Fibroblast of skin of right quadriceps (primary cell): ENCODE measurements around the gene PKMYT1.
"Not testable (repeated sequence)": the region's sequence is repeated elsewhere in the genome, so short reads cannot be mapped to it uniquely, and the experiment has no call there.

Experiments used
- DNase-seq: peaks from one replicate; pipeline ENCODE4 v3.0.0-alpha.2; 2013

The PKMYT1 gene

DNA sequence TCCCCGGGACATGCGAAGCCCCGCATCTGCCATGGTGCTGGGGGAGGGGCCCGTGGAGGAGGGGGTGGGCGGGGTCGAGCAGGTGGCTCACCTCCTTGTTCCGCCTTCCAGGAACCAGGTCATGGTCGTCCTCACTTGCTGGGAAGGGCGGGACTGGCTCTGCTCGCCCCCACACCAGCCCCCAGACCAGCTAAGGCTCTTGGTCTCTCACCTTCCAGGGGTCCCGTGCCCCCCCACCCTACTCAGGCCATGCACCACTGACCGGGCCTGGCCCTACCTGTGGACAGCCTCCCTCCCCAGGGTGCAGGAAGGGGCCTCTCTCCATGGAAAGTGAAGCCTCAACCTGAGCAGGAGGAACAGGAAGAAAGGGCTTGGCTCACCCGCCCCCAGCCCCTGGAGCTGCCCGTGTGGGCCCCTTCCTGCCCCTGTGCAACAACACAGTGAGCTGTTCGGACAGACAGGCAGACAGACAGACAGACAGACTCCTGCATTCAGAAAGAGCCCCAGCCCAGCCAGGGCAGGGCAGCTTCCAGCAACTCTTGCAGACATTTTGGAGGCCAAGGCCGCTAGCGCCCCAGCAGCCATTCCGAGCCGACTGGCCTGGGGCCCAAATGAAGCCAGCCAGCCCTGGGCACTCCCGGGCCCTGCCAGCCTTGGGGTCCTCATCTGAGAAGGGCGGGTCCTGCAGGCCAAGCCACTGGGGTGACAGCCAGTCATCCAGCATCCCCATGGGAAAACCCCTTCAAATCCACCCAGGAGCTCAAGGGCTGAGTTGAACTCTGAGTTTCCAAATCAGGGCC lies 24.3 kb downstream of the PKMYT1 start:
- DNase-seq: no peak

GRCh38 chr16:2955438-2955778 lies 24.8 kb downstream of the PKMYT1 start:
- DNase-seq: no peak

DNA sequence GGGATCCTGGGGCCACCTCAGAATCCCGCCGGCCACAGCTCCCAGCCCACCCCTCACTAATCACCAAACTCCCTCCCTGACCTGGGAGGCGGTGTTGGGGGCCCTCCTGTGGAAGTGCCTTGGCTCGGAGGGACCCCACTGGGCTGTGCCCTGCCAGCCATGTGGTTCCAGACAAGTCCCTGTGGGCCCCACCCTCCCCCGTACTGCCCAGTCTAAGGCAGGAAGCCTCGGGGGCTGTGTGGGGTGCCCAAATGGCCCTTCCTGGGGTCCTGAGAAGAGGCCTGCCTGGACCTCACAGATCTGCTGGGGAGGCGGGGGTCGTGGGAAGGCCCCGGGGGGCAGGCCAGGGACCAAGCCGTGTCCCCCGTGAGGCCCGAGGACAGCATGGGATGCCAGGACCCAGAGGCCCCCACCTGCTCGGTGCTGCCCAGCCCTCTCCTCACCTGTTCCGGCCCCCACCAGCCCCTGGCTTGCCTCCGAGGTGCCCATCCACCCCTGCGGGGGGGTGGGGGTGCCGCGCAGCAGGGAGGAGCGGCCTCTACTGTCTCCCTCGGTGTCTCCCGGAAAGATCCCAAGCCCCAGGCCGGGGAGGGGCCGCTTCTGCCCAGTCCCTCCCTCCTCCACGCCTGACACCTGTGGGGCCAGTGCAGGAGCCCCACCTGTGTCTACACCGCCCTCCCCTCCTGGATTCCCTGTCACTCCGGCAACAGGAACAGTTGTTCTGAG lies 25.4 kb downstream of the PKMYT1 start:
- DNase-seq: no peak

- DNase-seq: no peak
These were observed 26.3 kb downstream of the PKMYT1 start for GRCh38 chr16:2953706-2954627.

DNA sequence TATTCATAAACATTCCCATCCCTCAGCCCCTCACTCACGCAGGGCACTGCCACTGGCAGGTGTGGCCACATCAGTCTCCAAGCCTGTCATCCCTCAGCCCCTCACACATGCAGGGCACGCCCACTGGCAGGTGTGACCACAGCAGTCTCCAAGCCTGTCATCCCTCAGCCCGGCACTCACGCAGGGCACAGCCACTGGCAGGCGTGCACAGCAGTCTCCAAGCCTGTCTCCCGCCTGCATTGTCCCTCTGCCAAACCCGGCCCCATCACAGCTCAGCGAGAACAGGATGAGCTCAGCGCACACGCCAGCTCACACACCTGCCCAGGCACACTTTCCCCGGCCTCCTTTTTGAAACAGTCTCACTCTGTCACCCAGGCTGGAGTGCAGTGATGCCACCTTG lies 27.6 kb downstream of the PKMYT1 start:
- no peak for DNase-seq

- no peak for DNase-seq
These were observed 29.5 kb downstream of the PKMYT1 start for GRCh38 chr16:2950773-2951172.

GRCh38 chr16:2950353-2950724 lies 29.9 kb downstream of the PKMYT1 start:
- no peak for DNase-seq

DNA sequence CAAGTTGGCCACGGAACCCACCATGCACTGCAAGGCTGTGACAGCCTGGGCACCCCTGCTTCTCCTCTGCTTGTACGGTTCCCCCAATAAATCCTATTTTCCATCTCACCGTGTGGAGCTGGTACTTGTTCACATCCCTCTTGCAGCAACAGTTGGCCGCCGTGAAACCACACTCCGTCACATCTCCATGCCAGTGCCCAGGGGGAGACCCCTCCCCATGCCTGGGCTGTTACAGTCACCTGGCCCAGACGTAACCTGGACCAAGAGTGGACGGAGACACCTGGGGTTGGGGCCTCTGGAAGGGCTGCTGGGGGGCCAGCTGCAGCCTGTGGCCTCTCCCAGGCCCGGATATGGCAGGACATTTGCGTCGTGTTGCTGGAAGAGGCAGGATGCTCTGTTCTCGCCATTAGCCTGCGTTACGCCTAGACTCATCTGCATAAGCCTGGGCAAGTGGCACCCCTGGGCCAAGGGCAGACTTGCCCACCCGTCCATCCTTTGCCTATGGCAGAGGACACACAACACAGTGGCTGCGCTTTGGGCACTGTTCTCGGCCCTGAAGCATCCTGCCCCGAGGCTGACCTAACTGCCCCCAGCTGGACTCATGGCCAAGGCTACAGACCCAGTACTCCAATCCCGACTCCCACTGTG lies 30.4 kb downstream of the PKMYT1 start:
- no peak for DNase-seq

GRCh38 chr16:2948807-2949704 lies 31.2 kb downstream of the PKMYT1 start:
- no peak for DNase-seq

GRCh38 chr16:2946649-2947048 lies 33.6 kb downstream of the PKMYT1 start:
- no peak for DNase-seq

GRCh38 chr16:2943716-2944115 lies 36.5 kb downstream of the PKMYT1 start:
- DNase-seq: not testable (repeated sequence)

DNA sequence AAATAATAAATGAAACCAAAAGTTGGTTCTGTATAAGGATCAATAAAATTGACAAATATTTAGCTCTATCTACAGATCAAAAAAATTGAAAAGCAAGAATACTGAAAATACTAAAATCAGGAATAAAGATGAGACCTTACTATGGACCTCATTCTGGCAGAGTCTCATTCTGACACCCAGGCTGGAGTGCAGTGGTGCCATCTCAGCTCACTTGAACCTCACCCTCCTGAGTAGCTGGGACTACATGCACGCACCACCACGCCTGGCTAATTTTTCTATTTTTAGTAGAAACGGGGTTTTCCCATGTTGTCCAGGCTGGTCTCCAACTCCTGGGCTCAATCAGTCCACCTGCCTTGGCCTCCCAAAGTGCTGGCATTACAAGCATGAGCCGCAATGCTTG lies 38.2 kb downstream of the PKMYT1 start:
- no peak for DNase-seq

DNA sequence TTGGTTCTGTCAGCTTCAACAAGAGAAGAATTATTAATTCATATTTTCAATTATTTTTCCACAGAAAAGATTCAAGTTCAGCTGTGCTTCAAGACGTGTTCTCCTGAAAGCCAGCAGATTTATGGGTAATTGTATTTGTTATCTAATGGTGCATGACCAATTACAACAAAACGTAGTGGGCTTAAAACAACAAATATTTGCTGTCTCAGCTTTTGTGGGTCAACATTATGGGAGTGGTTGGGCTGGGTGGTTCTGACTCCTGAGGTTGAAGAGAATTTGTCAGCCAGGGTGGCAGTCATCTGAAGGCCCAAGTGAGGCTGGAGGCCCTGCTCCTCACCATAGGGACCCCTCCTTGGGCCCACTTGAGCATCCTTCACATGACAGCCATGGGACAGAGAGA lies 40.3 kb downstream of the PKMYT1 start:
- DNase-seq: no peak

DNA sequence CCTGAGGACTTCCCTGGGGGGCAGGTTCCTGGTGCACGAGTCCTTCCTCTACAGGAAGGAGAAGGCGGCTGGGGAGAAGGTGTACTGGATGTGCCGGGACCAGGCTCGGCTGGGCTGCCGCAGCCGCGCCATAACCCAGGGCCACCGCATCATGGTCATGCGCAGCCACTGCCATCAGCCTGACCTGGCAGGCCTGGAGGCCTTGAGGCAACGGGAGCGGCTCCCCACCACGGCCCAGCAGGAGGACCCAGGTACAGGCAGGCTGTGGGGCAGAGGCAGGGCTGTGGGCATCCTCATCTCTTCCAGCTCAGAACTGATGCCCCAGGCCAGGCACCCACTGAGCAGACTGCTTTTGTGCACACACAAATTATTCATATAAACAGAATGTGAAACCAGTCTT lies 42.0 kb downstream of the PKMYT1 start:
- no peak for DNase-seq

GRCh38 chr16:2937170-2937569 lies 43.1 kb downstream of the PKMYT1 start:
- no peak for DNase-seq

- DNase-seq: no peak
These were observed 43.7 kb downstream of the PKMYT1 start for GRCh38 chr16:2936436-2937011.

GRCh38 chr16:2934450-2934849 lies 45.8 kb downstream of the PKMYT1 start:
- DNase-seq: no peak

- DNase-seq: no peak
These were observed 46.5 kb downstream of the PKMYT1 start for GRCh38 chr16:2933701-2934100.

- no peak for DNase-seq
These were observed 47.1 kb downstream of the PKMYT1 start for GRCh38 chr16:2933136-2933535.

GRCh38 chr16:2931231-2931914 lies 48.9 kb downstream of the PKMYT1 start:
- DNase-seq: not testable (repeated sequence)

DNA sequence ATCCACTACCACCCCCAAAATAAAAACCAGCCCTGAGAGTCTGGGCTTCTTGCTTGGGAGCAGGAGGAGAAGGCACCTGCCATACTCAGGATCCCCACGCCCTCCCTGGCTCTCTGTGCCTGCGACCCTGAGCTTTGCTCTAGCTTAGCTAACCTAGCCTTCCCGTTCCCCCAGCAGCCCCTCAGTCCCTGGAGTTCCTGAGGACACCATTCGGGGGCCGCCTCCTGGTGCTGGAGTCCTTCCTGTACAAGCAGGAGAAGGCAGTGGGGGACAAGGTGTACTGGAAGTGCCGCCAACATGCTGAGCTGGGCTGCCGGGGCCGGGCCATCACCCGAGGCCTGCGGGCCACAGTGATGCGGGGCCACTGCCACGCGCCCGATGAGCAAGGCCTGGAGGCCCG lies 50.0 kb downstream of the PKMYT1 start:
- DNase-seq: no peak
